Esophagus muscularis mucosa (tissue), 4 donors: ENCODE results near the gene PNMA1.
"Not testable (repeated sequence)": the region's sequence is repeated elsewhere in the genome, so short reads cannot be mapped to it uniquely, and the experiment has no call there.

Experiments
- CTCF ChIP-seq, 3 experiments: fragments of 200-600 bp in 2 of 3; fragments of 450-650 bp in 1 of 3; sonication (generic) in 2 of 3; IDR thresholded peaks; one replicate each; pipeline ENCODE4 v1.5.1; 2017 to 2019; ENCODE audit warnings: antibody characterized with exemption in 3 of 3, mild to moderate bottlenecking in 2 of 3, moderate library complexity in 1 of 3
- EP300 ChIP-seq: sonication (generic); formaldehyde crosslinking; IDR thresholded peaks from one replicate; pipeline ENCODE4 v1.6.1; 2017; ENCODE audit warnings: antibody characterized with exemption
- POLR2A ChIP-seq: fragments of 450-650 bp; IDR thresholded peaks from one replicate; pipeline ENCODE4 v1.6.1; 2017; ENCODE audit warnings: antibody characterized with exemption, moderate library complexity, mild to moderate bottlenecking, low read depth

- not testable (repeated sequence) for TF ChIP-seq EP300; CTCF (IDR thresholded peaks at IDR 0.05); POLR2A
Measured at GRCh38 chr14:73708076-73708475, 6.1 kb downstream of the PNMA1 start.
